H1 (cell line): ENCODE measurements around the gene CIAO3. TPM values are rescaled to one million over a fixed set of nuclear protein-coding genes. Genes with fewer than 3 reads are reported as not detected.

Experiments used
- CTCF ChIA-PET: fragments of 300-600 bp; sonication (Branson Sonifier 250); formaldehyde crosslinking; loops from one replicate; lab custom pipeline; 2021; ENCODE audit not compliant: partially characterized antibody; lab: Charles Lee
- POLR2A ChIA-PET: fragments of 300-600 bp; sonication (Branson Sonifier 250); formaldehyde crosslinking; loops from one replicate; lab custom pipeline; 2021; ENCODE audit warnings: inconsistent platforms; ENCODE audit not compliant: partially characterized antibody; lab: Charles Lee
- DNase-seq, 2 experiments: peaks; one replicate each; pipeline versions ENCODE4 v3.0.0 to v3.0.0-alpha.2; 2010 to 2022; ENCODE audit warnings: low spot score in 2 of 2, low read depth in 1 of 2, mixed read lengths in 1 of 2
- FAIRE-seq: peaks from 2 replicates; lab custom pipeline; 2011; peaks lifted over from hg19 to GRCh38; lab: Jason Lieb, UNC
- H2AFZ ChIP-seq: 2 replicates; pipeline ENCODE4 v1.8.1; 2012; ENCODE audit warnings: low read length, inconsistent platforms
- H2AK5ac ChIP-seq: 2 replicates; pipeline ENCODE4 v1.6.1; 2013; ENCODE audit warnings: low read depth, low read length
- H2BK120ac ChIP-seq: replicated peaks from 2 replicates; pipeline ENCODE3; 2013; ENCODE audit warnings: low read depth, low read length, inconsistent platforms
- H2BK12ac ChIP-seq: 2 replicates; pipeline ENCODE4 v1.6.1; 2013; ENCODE audit warnings: low read depth, low read length
- H2BK15ac ChIP-seq: 2 replicates; pipeline ENCODE4 v1.6.1; 2013; ENCODE audit warnings: low read length
- H2BK20ac ChIP-seq: 2 replicates; pipeline ENCODE4 v1.6.1; 2013; ENCODE audit warnings: low read length
- H2BK5ac ChIP-seq: 2 replicates; pipeline ENCODE4 v1.6.1; 2013; ENCODE audit warnings: low read depth, low read length
- H3K14ac ChIP-seq: 2 replicates; pipeline ENCODE4 v1.6.1; 2013; ENCODE audit warnings: inconsistent platforms; ENCODE audit not compliant: insufficient read length
- H3K18ac ChIP-seq: 2 replicates; pipeline ENCODE4 v1.6.1; 2013; ENCODE audit warnings: low read length; ENCODE audit errors: extremely low read depth
- H3K23ac ChIP-seq: 2 replicates; pipeline ENCODE4 v1.6.1; 2013; ENCODE audit warnings: inconsistent platforms; ENCODE audit not compliant: insufficient read length
- H3K23me2 ChIP-seq: 2 replicates; pipeline ENCODE4 v1.6.1; 2013; ENCODE audit warnings: low read depth, low read length
- H3K27ac ChIP-seq: 2 replicates; pipeline ENCODE4 v1.6.1; 2011; ENCODE audit warnings: low read depth, low read length, inconsistent platforms
- H3K27me3 ChIP-seq, 4 experiments: replicated peaks in 1 of 4; 1 replicate in 1 of 4; 2 replicates in 3 of 4; pipeline versions ENCODE4 v1.6.1 to v1.8.1; 2011 to 2013; ENCODE audit warnings: low read length in 3 of 4, mild to moderate bottlenecking in 3 of 4, inconsistent platforms in 2 of 4, mixed read lengths in 2 of 4, moderate library complexity in 1 of 4; ENCODE audit not compliant: control insufficient read depth in 3 of 4, insufficient read depth in 3 of 4; ENCODE audit errors: extremely low read depth in 1 of 4
- H3K36me3 ChIP-seq, 4 experiments: 2 replicates each; pipeline versions ENCODE4 v1.6.1 to v1.8.1; 2011 to 2013; ENCODE audit warnings: mild to moderate bottlenecking in 4 of 4, low read length in 3 of 4, moderate library complexity in 2 of 4, control low read depth in 1 of 4, inconsistent platforms in 1 of 4; ENCODE audit not compliant: insufficient read depth in 4 of 4, control insufficient read depth in 2 of 4
- H3K4ac ChIP-seq: replicated peaks from 2 replicates; pipeline ENCODE3; 2013; ENCODE audit warnings: low read length, low read depth, mixed read lengths, inconsistent platforms; ENCODE audit not compliant: insufficient read length
- H3K4me1 ChIP-seq, 4 experiments: replicated peaks in 1 of 4; 1 replicate in 1 of 4; 2 replicates in 3 of 4; pipeline versions ENCODE4 v1.6.1 to v1.8.1; 2011 to 2013; ENCODE audit warnings: low read length in 3 of 4, inconsistent platforms in 2 of 4, mixed read lengths in 1 of 4; ENCODE audit not compliant: insufficient read depth in 4 of 4, control insufficient read depth in 3 of 4
- H3K4me2 ChIP-seq, 2 experiments: 2 replicates each; pipeline versions ENCODE4 v1.6.1 to v1.8.1; 2011 to 2013; ENCODE audit warnings: low read depth in 2 of 2, low read length in 2 of 2, control low read depth in 1 of 2, inconsistent platforms in 1 of 2, mild to moderate bottlenecking in 1 of 2; ENCODE audit not compliant: insufficient read depth in 1 of 2
- H3K4me3 ChIP-seq, 4 experiments: fragments of 200-600, 300-600 bp in 1 of 4; sonication (generic), shearing (Covaris generic), sonication (Bioruptor Twin) in 1 of 4; 2 replicates each; pipeline versions ENCODE4 v1.5.1 to v1.8.1; 2011 to 2016; ENCODE audit warnings: low read length in 4 of 4, low read depth in 3 of 4, control low read depth in 2 of 4, inconsistent platforms in 2 of 4, mild to moderate bottlenecking in 2 of 4, mixed read lengths in 1 of 4, moderate library complexity in 1 of 4; ENCODE audit not compliant: insufficient read depth in 2 of 4; ENCODE audit errors: extremely low read depth in 1 of 4
- H3K56ac ChIP-seq: replicated peaks from 2 replicates; pipeline ENCODE3; 2013; ENCODE audit warnings: low read depth, mild to moderate bottlenecking, mixed read lengths, low read length, inconsistent platforms; ENCODE audit not compliant: insufficient read length
- H3K79me1 ChIP-seq: 2 replicates; pipeline ENCODE4 v1.6.1; 2013; ENCODE audit warnings: low read depth, low read length, control low read depth
- H3K79me2 ChIP-seq, 2 experiments: 2 replicates each; pipeline versions ENCODE4 v1.6.1 to v1.8.1; 2012 to 2013; ENCODE audit warnings: low read length in 2 of 2, mild to moderate bottlenecking in 2 of 2, inconsistent platforms in 1 of 2; ENCODE audit not compliant: insufficient read depth in 2 of 2, control insufficient read depth in 1 of 2
- H3K9ac ChIP-seq, 4 experiments: replicated peaks in 1 of 4; 1 replicate in 1 of 4; 2 replicates in 3 of 4; pipeline versions ENCODE4 v1.6.1 to v1.8.1; 2011 to 2013; ENCODE audit warnings: low read depth in 3 of 4, low read length in 3 of 4, control low read depth in 2 of 4, mild to moderate bottlenecking in 2 of 4, moderate library complexity in 2 of 4, inconsistent platforms in 1 of 4; ENCODE audit errors: extremely low read depth in 1 of 4
- H3K9me3 ChIP-seq, 2 experiments: 2 replicates each; pipeline versions ENCODE4 v1.6.1 to v1.8.1; 2012 to 2013; ENCODE audit warnings: mild to moderate bottlenecking in 2 of 2, moderate library complexity in 2 of 2, control low read depth in 1 of 2, inconsistent platforms in 1 of 2, low read depth in 1 of 2, low read length in 1 of 2, mixed read lengths in 1 of 2; ENCODE audit not compliant: insufficient read depth in 2 of 2
- H4K20me1 ChIP-seq, 2 experiments: replicated peaks in 1 of 2; 2 replicates each; pipeline versions ENCODE3 to v1.8.1; 2011 to 2013; ENCODE audit warnings: inconsistent platforms in 2 of 2, low read length in 2 of 2, mild to moderate bottlenecking in 1 of 2; ENCODE audit not compliant: insufficient read depth in 2 of 2, control insufficient read depth in 1 of 2
- H4K5ac ChIP-seq: 2 replicates; pipeline ENCODE4 v1.6.1; 2013; ENCODE audit warnings: low read length, low read depth, mixed read lengths, inconsistent platforms; ENCODE audit not compliant: insufficient read length
- H4K8ac ChIP-seq: 2 replicates; pipeline ENCODE4 v1.8.0; 2013; ENCODE audit warnings: mild to moderate bottlenecking, moderate library complexity, low read length, inconsistent platforms; ENCODE audit not compliant: insufficient read depth; ENCODE audit errors: extremely low read depth
- H4K91ac ChIP-seq: replicated peaks from 2 replicates; pipeline ENCODE3; 2013; ENCODE audit warnings: low read length, mixed read lengths, inconsistent platforms; ENCODE audit not compliant: insufficient read length
- BCL11A ChIP-seq, 2 experiments: IDR thresholded peaks; one replicate each; pipeline ENCODE4 v1.6.1; 2011; ENCODE audit warnings: low read depth in 2 of 2, low read length in 2 of 2, mild to moderate bottlenecking in 2 of 2
- CHD2 ChIP-seq: IDR thresholded peaks from 2 replicates; pipeline ENCODE4 v1.6.1; 2012; ENCODE audit warnings: low read length, improper control_type of control experiment
- CTBP2 ChIP-seq: IDR thresholded peaks from 2 replicates; pipeline ENCODE4 v1.7.0; 2011; ENCODE audit warnings: borderline replicate concordance, mild to moderate bottlenecking, moderate library complexity, mixed read lengths, low read length; ENCODE audit not compliant: insufficient read depth, insufficient read length
- JUN ChIP-seq: IDR thresholded peaks from 2 replicates; pipeline ENCODE4 v1.6.1; 2011; ENCODE audit warnings: low read depth, mild to moderate bottlenecking, improper control_type of control experiment, low read length
- KDM5A ChIP-seq: fragments of 200-600 bp; IDR thresholded peaks from 2 replicates; pipeline ENCODE4 v1.7.1; 2012; ENCODE audit warnings: mild to moderate bottlenecking, low read length, inconsistent platforms, mixed read lengths
- MAFK ChIP-seq: IDR thresholded peaks from 2 replicates; pipeline ENCODE4 v1.6.1; 2012; ENCODE audit warnings: low read depth, mild to moderate bottlenecking, improper control_type of control experiment, low read length
- POU5F1 ChIP-seq: IDR thresholded peaks from 2 replicates; pipeline ENCODE4 v1.6.1; 2011; ENCODE audit warnings: low read depth, mild to moderate bottlenecking, low read length, moderate library complexity
- RBBP5 ChIP-seq: IDR thresholded peaks from 2 replicates; pipeline ENCODE4 v1.7.1; 2012; ENCODE audit warnings: low read depth, mild to moderate bottlenecking, inconsistent platforms, low read length, moderate library complexity, borderline replicate concordance
- SP1 ChIP-seq: IDR thresholded peaks from 2 replicates; pipeline ENCODE4 v1.6.1; 2011; ENCODE audit warnings: low read depth, low read length
- SP4 ChIP-seq: IDR thresholded peaks from 2 replicates; pipeline ENCODE4 v1.6.1; 2012; ENCODE audit warnings: low read length, inconsistent platforms
- TAF1 ChIP-seq: IDR thresholded peaks from 2 replicates; pipeline ENCODE4 v1.6.1; 2011; ENCODE audit warnings: mild to moderate bottlenecking, low read depth, low read length
- TAF7 ChIP-seq: optimal IDR thresholded peaks from 2 replicates; pipeline ENCODE3; 2011; ENCODE audit warnings: low read depth, mild to moderate bottlenecking, inconsistent platforms, low read length, moderate library complexity, borderline replicate concordance
- ZNF274 ChIP-seq: IDR thresholded peaks from 2 replicates; pipeline ENCODE4 v1.7.0; 2012; ENCODE audit warnings: low read length, borderline replicate concordance; ENCODE audit errors: extremely low read depth
- WGBS, 2 experiments: shearing (Covaris generic) in 1 of 2; methylation state at CpG; one replicate each; pipeline versions ENCODE4 v1.1.6 to v1.1.7; 2013 to 2015; ENCODE audit warnings: low lambda C conversion rate in 2 of 2, mixed read lengths in 2 of 2, inconsistent platforms in 1 of 2, low coverage in 1 of 2, missing lambda C conversion rate in 1 of 2; ENCODE audit not compliant: insufficient replicate concordance in 2 of 2, insufficient coverage in 1 of 2, insufficient read length in 1 of 2; ENCODE audit errors: extremely low coverage in 1 of 2, missing lambda C conversion rate in 1 of 2; 5-methylcytosine and 5-hydroxymethylcytosine counted together
- polyA plus RNA-seq, 7 experiments: library from polyadenylated mRNA; depleted of rRNA in 3 of 7; stranded (reverse) in 5 of 7; unstranded in 2 of 7; fragments of >200 nt in 5 of 7; fragments of 200-250 nt in 2 of 7; gene quantifications; 1 replicate in 5 of 7; 2 replicates in 1 of 7; 4 replicates in 1 of 7; pipeline versions ENCODE4 v1.2.1 to v1.2.3, GENCODE V29; 2011 to 2013; ENCODE audit warnings: missing spikeins in 2 of 7, mixed read lengths in 2 of 7
- total RNA-seq: library from RNA; stranded (reverse); fragmentation: NEBNext Ultra II Directional; extraction: Animal tissue kit (Norgen Biotek cat#: 25700); gene quantifications from 2 replicates; pipeline ENCODE4 v1.2.1, GENCODE V29; 2021

The CIAO3 gene
- total and polyA plus RNA-seq, 2 of the 8 experiments (the other 6 are each of a cell fraction or from before 2014, with no cell fraction given), result 20.0 to 20.4 TPM

DNA sequence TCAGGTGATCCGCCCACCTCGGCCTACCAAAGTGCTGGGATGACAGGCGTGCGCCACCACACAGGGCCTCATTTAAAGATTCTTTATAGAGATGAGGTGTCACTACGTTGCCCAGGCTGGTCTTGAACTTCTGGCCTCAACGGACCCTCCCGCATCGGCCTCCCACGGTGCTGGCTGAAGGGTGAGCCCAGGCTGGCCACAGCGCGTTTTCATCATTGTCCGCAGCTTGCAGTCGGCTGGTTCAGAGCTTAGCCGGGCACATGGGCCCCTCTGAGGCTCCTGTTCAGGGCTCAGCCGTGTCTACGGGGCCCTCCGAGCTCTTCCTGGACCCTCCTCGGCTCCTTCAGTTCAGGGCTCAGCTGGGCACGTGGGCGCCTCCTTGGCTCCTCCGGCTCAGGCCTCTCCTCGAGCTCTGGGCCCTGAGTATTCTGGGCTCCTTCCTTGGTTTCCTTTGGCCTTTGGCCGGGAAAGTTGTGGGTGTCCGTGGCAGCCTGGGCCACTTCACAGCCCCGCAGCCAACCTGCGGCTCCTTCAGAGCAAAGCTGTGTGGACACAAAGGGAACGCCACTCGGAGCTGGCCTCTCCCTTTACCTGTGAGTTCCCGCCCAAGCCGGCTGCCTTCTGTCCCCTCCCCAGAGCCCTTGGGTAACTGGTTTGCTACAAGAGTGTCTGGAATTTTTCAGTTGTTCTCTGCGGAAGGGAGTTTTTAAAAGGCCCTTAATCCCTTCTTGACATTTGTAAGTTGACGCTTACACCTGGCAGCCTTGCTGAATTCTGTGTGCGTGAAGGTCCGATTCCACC lies 18.5 kb upstream of the CIAO3 start:
- no peak overlapping the region for H3K18ac ChIP-seq
- no peaks in the 10 kb centered on the region for H3K23me2 ChIP-seq
- no peak overlapping the region for H3K4me2 ChIP-seq
- H3K56ac ChIP-seq, result no peak overlapping the region
- H4K8ac ChIP-seq, result no peak overlapping the region
- H2BK15ac ChIP-seq, result no peak overlapping the region
- peaks cover 0 to 2% (median 0%) of the 10 kb centered on the region in 4 experiments; a peak in 1 of 7 replicates for H3K4me1 ChIP-seq
- no peak overlapping the region for H2AK5ac ChIP-seq
- H3K23ac ChIP-seq, result no peak overlapping the region
- no peaks in the 10 kb centered on the region for H3K27me3 ChIP-seq
- CTCF ChIA-PET, result interaction anchor here (1.0 to 5.0 kb wide), 5 partner anchors 11 to 33 kb away, joined by 3 to 38 read pairs (median 3); partner anchors contain the start of gene CCDC78
- H3K36me3 ChIP-seq, result no peaks in the 10 kb centered on the region
- no peak for FAIRE-seq
- POLR2A ChIA-PET, result interaction anchor here (0.7 to 1.0 kb wide), 3 partner anchors 10 to 25 kb away, joined by 3 read pairs; no protein-coding TSS in a partner anchor
- H3K79me1 ChIP-seq, result no peaks in the 10 kb centered on the region
- H2AFZ ChIP-seq, result no peak overlapping the region
- H2BK20ac ChIP-seq, result no peak overlapping the region
- no peak overlapping the region for H2BK5ac ChIP-seq
- H2BK12ac ChIP-seq, result no peak overlapping the region
- H3K14ac ChIP-seq, result no peak overlapping the region
- H3K79me2 ChIP-seq, result no peaks in the 10 kb centered on the region
- no peak overlapping the region for H3K27ac ChIP-seq
- H3K4me3 ChIP-seq, result no peak overlapping the region
- H2BK120ac ChIP-seq, result no peak overlapping the region
- no peak overlapping the region for H3K9ac ChIP-seq
- H4K20me1 ChIP-seq, result no peaks in the 10 kb centered on the region
- 0 out of 4 replicates have a peak, but pooled peaks cover 0 to 3% of the 10 kb centered on the region in 2 experiments for H3K9me3 ChIP-seq
- no peak overlapping the region for H4K5ac ChIP-seq
- no peak for DNase-seq
- WGBS, 2 experiments, result 89% methylated on average over 34 of the region's 34 CpGs; no CpG with 5 or more reads in 1 of the 2 experiments
- no peak overlapping the region for H4K91ac ChIP-seq
- H3K4ac ChIP-seq, result no peak overlapping the region
- TF ChIP-seq SP4 (no peak), CTBP2 (no peak), CHD2 (no peak), MAFK (no peak), TAF1 (no peak), JUN (no peak), POU5F1 (no peak), RBBP5 (no peak), TAF7 (no peak), KDM5A (no peak), BCL11A (IDR thresholded peaks at IDR 0.05; ENCODE audit: low read depth in 2 of 2, low read length in 2 of 2) (no peak), SP1 (no peak), ZNF274 (no peak)
